Sigmoid colon (tissue), 7 donors: ENCODE measurements around the gene C3orf62. TPM values are rescaled to one million over a fixed set of nuclear protein-coding genes. Genes with fewer than 3 reads are reported as not detected.
A peak's percentile ranks its signal among the peaks of the same experiment; 100 is the strongest.

Experiments used
- DNase-seq: peaks from one replicate; pipeline ENCODE4 v3.0.0-alpha.2; 2019
- H3K27ac ChIP-seq, 4 donors: fragments of 200-600 bp; sonication (generic); one replicate each; pipeline ENCODE4 v1.5.1; 2016 to 2019; ENCODE audit warnings: mild to moderate bottlenecking in 1 of 4
- H3K27me3 ChIP-seq, 3 donors: fragments of 200-600 bp; sonication (generic); one replicate each; pipeline ENCODE4 v1.5.1; 2019; ENCODE audit warnings: mild to moderate bottlenecking in 1 of 3
- H3K36me3 ChIP-seq, 4 donors: fragments of 200-600 bp; sonication (generic); one replicate each; pipeline ENCODE4 v1.5.1; 2016 to 2019
- H3K4me1 ChIP-seq, 4 donors: fragments of 200-600 bp; sonication (generic); one replicate each; pipeline ENCODE4 v1.5.1; 2017 to 2019
- H3K4me3 ChIP-seq, 4 donors: fragments of 200-600 bp; sonication (generic); one replicate each; pipeline ENCODE4 v1.5.1; 2017 to 2019; ENCODE audit warnings: mild to moderate bottlenecking in 2 of 4, moderate library complexity in 1 of 4
- H3K9me3 ChIP-seq, 4 donors: fragments of 200-600 bp in 3 of 4; sonication (generic) in 3 of 4; one replicate each; pipeline versions ENCODE4 v1.5.1 to v1.6.1; 2013 to 2019
- EP300 ChIP-seq, 4 donors: sonication (generic); formaldehyde crosslinking; IDR thresholded peaks; one replicate each; pipeline ENCODE4 v1.6.1; 2017; ENCODE audit warnings: antibody characterized with exemption in 4 of 4
- POLR2A ChIP-seq, 2 donors: fragments of 450-650 bp; IDR thresholded peaks; one replicate each; pipeline ENCODE4 v1.6.1; 2016; ENCODE audit warnings: antibody characterized with exemption in 2 of 2, mild to moderate bottlenecking in 2 of 2, moderate library complexity in 2 of 2
- POLR2AphosphoS5 ChIP-seq, 4 donors: sonication (generic); formaldehyde crosslinking; IDR thresholded peaks; one replicate each; pipeline ENCODE4 v1.6.1; 2017; ENCODE audit warnings: antibody characterized with exemption in 4 of 4
- WGBS, 2 donors: extraction: QIAGEN DNeasy Blood & Tissue Kit; methylation state at CpG; one replicate each; pipeline ENCODE4 v1.1.7; 2013; 5-methylcytosine and 5-hydroxymethylcytosine counted together
- intact Hi-C: fragments of 100-400 bp; cut with DNase I; formaldehyde crosslinking; loops from one replicate; pipeline ENCODE4 v1.15.1; 2023
- polyA plus RNA-seq, 3 donors: library from polyadenylated mRNA; stranded (reverse); fragments of 200-250 nt; gene quantifications; one replicate each; pipeline ENCODE4 v1.2.3, GENCODE V29; 2013
- total RNA-seq, 4 donors: library from RNA; depleted of rRNA; stranded (reverse); fragments of >200 nt; gene quantifications; one replicate each; pipeline ENCODE4 v1.1.0, GENCODE V29; 2016
- TF ChIP-seq, protein P1 (sequence below), 4 experiments: fragments of 450-650 bp in 3 of 4; fragments of 200-600 bp in 1 of 4; IDR thresholded peaks; one replicate each; pipeline ENCODE4 v1.5.1; 2016 to 2019; ENCODE audit warnings: antibody characterized with exemption in 4 of 4, mild to moderate bottlenecking in 3 of 4, moderate library complexity in 2 of 4
- donor health status: healthy with polysubstance abuse.
- donor health status: Bipolar disorder and iron deficiency.
- donor health status: healthy.

The C3orf62 gene
- total RNA-seq: 10 to 100 TPM in 1 of 4 donors, 1 to 10 TPM in 3; 2.5 to 19.4 (median 4.5) TPM
- polyA plus RNA-seq: 1 to 10 TPM; 1.2 to 7.5 (median 1.8) TPM

DNA sequence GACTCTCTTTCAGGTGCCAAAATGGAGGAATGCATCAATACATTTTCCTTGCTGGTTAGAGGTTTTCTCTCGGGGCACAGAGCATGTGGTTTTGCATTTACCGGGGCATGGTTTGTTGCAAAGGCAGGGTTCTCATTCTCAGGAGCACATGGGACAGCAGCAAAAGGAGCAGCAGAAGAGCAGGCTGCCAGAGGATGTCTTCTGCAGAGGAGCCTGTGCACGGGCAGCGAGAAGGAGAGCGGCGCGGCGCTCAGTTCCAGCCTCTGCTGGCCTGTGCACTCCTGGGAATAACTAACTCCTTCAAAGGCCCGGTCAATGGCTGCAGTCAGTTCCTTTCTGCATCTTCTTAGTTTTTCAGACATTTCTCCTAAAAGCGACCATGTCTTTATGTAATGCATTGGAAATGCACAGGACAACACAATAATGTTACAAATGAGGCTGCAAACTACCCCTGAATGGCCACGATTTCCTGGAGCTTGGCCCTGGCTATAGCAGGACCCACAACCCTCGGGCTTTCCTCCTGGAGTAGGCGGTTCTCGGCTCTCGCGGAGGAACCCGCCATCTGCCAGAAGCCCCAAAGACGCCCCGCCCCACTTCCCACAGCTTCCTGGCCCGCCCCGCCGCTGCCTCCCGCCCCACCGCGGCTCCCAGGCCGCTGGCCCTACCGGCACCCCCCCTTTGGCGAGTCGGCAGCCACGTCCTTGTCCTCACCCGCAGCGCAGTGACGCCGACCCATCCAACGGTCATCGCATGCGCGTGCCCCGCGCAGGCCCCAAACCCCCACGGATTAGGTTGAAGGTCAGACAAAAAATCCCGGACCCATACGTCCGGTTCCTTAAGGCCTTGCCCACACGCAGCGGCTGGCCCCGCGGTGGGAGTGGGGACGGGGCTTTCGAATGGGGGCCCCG is at the start of gene C3orf62:
TSS of gene C3orf62 (minus strand) at position 758 of the 908 bp plus-strand sequence. CDS start at position 398, 360 bp downstream.
- WGBS, 2 donors: 4 to 8% methylated on average over 51 of the region's 51 CpGs
- DNase-seq: peak; percentile 96
- Histone ChIP-seq H3K27me3 (no peaks in the 10 kb centered on the region), H3K9me3 (no peaks in the 10 kb centered on the region), H3K27ac (peak within 1 kb of the TSS; percentile 86 to 96 (median 94)), H3K4me3 (peak within 1 kb of the TSS; percentile 41 to 57 (median 51)), H3K4me1 (peaks cover 0 to 25% (median 19%) of the 10 kb centered on the region in 4 donors), H3K36me3 (peaks cover 0 to 35% (median 5%) of the 10 kb centered on the region in 4 donors)
- peak; percentile 54 to 91 (median 78) for TF ChIP-seq POLR2AphosphoS5 (IDR thresholded peaks at IDR 0.05)
- TF ChIP-seq POLR2A (IDR thresholded peaks at IDR 0.05): peak; percentile 48 to 52
- no peak for TF ChIP-seq EP300 (IDR thresholded peaks at IDR 0.05)
- TF ChIP-seq, protein P1, sequence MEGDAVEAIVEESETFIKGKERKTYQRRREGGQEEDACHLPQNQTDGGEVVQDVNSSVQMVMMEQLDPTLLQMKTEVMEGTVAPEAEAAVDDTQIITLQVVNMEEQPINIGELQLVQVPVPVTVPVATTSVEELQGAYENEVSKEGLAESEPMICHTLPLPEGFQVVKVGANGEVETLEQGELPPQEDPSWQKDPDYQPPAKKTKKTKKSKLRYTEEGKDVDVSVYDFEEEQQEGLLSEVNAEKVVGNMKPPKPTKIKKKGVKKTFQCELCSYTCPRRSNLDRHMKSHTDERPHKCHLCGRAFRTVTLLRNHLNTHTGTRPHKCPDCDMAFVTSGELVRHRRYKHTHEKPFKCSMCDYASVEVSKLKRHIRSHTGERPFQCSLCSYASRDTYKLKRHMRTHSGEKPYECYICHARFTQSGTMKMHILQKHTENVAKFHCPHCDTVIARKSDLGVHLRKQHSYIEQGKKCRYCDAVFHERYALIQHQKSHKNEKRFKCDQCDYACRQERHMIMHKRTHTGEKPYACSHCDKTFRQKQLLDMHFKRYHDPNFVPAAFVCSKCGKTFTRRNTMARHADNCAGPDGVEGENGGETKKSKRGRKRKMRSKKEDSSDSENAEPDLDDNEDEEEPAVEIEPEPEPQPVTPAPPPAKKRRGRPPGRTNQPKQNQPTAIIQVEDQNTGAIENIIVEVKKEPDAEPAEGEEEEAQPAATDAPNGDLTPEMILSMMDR (IDR thresholded peaks at IDR 0.05): no peak
- intact Hi-C loops: loop anchor here (1.0 to 5.0 kb wide), 3 partner anchors 59 to 105 kb away; partner anchors contain the start of gene KLHDC8B

DNA sequence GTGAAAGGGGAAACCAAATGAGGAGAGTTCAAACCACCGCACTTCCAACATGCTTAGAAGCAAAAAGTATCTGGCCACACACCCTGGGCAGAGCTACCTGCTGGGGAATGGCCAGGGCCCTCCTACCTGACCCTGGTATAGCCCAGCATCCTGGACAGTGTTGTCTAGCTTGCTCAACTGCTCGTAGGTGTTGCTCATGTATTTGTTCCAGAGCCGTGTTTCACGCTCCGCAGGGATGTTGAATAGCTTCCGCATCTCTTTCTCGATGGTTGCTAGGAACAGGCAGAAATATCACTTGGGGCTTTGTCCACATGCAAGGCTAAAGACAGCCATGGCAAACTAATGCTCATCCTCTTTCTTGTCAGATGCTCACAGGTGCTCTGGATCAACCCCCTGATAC is 47.7 kb upstream of the C3orf62 start:
- Histone ChIP-seq H3K36me3 (peaks cover 31 to 100% (median 69%) of the 10 kb centered on the region in 4 donors), H3K4me1 (no peaks in the 10 kb centered on the region), H3K27me3 (no peaks in the 10 kb centered on the region), H3K4me3 (no peak overlapping the region), H3K27ac (no peak overlapping the region), H3K9me3 (no peaks in the 10 kb centered on the region)
- no peak for DNase-seq
- TF ChIP-seq POLR2AphosphoS5 (IDR thresholded peaks at IDR 0.05) (no peak), POLR2A (IDR thresholded peaks at IDR 0.05) (no peak), EP300 (IDR thresholded peaks at IDR 0.05) (no peak)
- TF ChIP-seq, protein P1 (IDR thresholded peaks at IDR 0.05): no peak
- 95 to 98% methylated on average over 7 of the region's 7 CpGs for whole genome bisulfite sequencing, 2 donors
- intact Hi-C loops: no loop called here

DNA sequence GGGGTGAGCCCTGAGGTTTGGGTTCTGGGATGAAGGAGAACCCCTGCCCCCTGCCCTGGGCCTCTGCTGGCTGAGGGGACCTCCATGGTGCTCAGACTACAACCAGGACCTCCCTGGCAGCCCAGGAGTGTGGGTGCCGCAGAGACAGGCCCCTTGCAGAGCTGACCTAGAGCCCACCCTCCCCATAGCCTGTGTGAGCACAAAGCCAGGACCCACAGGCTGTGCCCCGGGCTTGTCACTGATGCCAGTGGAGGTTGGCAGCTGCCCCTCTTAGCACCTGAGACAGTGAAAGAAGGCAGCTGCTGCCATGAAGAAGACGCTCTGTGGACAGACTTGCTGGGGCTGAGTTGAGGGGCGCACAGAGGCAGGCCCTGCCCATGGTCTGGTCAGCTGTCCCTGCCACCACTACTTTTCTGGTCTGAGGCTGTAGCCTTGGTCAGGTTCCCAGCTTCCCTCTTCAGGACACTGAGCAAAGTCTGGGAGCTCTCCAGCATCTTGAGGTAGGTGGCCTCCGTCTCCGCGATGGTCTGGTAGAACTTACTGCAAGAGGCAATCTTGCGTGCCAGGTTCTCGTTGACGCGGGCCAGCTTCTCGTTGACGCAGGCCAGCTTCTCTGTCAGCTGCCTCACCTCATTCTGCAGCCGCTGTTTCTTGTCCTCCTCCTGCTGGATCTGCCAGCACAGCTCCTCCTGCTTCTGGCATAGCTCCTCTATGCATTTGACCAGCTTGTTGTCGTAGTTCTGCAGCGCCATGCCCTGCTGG is 39.8 kb upstream of the C3orf62 start:
- WGBS, 2 donors: 91 to 97% methylated on average over 16 of the region's 16 CpGs
- H3K4me1 ChIP-seq: peaks cover 0 to 8% (median 3%) of the 10 kb centered on the region in 4 donors
- intact Hi-C loops: no loop called here
- TF ChIP-seq EP300 (IDR thresholded peaks at IDR 0.05) (peak; percentile 53 to 91 (median 84)), POLR2A (IDR thresholded peaks at IDR 0.05) (no peak), POLR2AphosphoS5 (IDR thresholded peaks at IDR 0.05) (peak; percentile 70 to 93 (median 89))
- TF ChIP-seq, protein P1 (IDR thresholded peaks at IDR 0.05): no peak
- peak; percentile 96 for DNase-seq
- H3K9me3 ChIP-seq: no peaks in the 10 kb centered on the region
- no peaks in the 10 kb centered on the region for H3K27me3 ChIP-seq
- H3K4me3 ChIP-seq: no peak overlapping the region
- peak overlapping the region in 3 of 4 donors; percentile 64 to 83 (median 81) for H3K27ac ChIP-seq
- peaks cover 3 to 79% (median 25%) of the 10 kb centered on the region in 4 donors for H3K36me3 ChIP-seq

DNA sequence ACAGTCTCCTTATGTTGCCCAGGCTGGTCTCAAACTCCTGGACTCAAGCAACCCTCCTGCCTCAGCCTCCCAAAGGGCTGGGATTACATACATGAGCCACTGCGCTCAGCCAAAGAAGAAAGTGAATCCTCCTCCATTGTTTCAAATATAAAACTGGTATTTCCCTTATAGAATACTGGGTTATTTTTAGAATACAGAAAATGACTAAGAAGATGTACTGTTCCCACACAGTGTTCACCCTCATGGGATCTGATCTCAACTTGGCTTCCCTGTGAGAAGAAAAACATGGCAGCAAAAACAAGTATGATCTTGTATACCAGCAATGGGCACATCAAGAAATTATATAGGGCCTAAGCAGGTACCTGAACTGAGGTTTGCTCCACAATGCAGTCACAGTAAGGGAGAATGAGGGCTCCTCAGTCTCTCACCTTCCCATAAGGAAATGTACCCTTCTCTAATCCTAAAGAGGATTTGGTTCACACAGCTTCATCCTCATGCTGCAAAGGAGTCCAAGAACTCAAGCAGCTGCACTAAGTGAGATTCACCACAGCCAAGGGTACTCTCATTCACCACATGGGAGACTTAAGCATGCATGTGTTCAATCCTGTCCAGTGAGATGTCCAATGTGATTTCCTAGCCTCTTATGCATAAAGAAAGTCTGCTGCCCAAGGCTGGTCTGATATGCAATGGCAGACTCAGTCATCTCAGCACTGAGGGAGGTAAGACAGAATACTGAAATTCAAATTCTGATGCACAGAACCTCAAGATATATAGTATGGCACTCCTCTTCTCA is 37.1 kb upstream of the C3orf62 start:
- intact Hi-C loops: no loop called here
- Histone ChIP-seq H3K36me3 (peaks cover 0 to 79% (median 28%) of the 10 kb centered on the region in 4 donors), H3K4me1 (peaks cover 0 to 8% (median 3%) of the 10 kb centered on the region in 4 donors), H3K27ac (no peak overlapping the region), H3K9me3 (no peaks in the 10 kb centered on the region), H3K27me3 (no peaks in the 10 kb centered on the region), H3K4me3 (no peak overlapping the region)
- no peak for DNase-seq
- no peak for TF ChIP-seq POLR2A (IDR thresholded peaks at IDR 0.05)
- no peak for TF ChIP-seq EP300 (IDR thresholded peaks at IDR 0.05)
- no peak for TF ChIP-seq POLR2AphosphoS5 (IDR thresholded peaks at IDR 0.05)
- TF ChIP-seq, protein P1 (IDR thresholded peaks at IDR 0.05): no peak
- 90 to 98% methylated on average over 1 of the region's 1 CpG for WGBS, 2 donors
